Measurements from ENCODE around the gene MRPL19. TPM values are rescaled to one million over a fixed set of nuclear protein-coding genes. Genes with fewer than 3 reads are reported as not detected.
"Not testable (repeated sequence)": the region's sequence is repeated elsewhere in the genome, so short reads cannot be mapped to it uniquely, and the experiment has no call there.

Gene MRPL19
- total and polyA plus RNA-seq, 4 donors = 15.7 to 40.6 (median 26.3) TPM

DNA sequence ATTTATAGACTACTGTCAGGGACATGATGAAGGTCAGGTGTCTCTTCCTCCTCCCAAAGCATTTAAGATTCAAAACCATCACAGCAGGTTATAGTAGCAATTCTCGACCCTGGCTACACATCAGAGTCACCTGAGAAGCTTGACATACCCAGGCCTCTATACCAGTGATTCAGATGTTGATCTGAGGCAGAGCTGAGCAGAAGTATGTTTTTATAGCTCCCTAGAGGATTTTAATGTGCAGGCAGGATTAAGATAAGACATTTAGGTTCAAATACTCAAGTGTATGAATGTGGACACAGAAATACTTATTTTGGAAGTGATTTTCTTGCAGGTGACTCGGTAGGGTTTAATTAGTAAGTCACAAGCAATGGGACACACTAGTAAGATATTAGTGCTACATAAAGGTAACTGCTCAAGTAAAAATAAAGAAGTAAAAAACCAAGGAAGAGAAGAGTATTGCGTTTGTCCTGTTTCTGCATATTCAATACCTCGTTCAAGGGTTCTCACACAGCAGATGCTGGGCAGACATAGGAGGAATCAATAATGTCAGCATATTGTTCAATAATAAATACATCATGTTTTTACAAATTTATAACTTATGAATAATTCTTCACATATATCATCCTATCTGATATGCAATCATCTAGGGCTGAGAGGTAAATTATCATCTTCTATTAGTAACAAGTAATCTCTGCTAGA, 57.2 kb downstream of the MRPL19 start:
- no peak overlapping the region for H3K27ac ChIP-seq (ENCODE audit: low read depth in 1 of 2, low read length in 2 of 2)
- DNase-seq (no peak), ATAC-seq (ENCODE audit: low FRiP score) (no peak)
- no peaks in the 10 kb centered on the region for H3K9me3 ChIP-seq (ENCODE audit: control insufficient read depth, low read length)
- H3K36me3 ChIP-seq (ENCODE audit: control insufficient read depth in 1 of 2, insufficient read depth in 2 of 2, low read length in 1 of 2) = peaks cover 2 to 4% of the 10 kb centered on the region in 2 donors
- intact Hi-C loops (cut with DNase I) = no loop called here
- no peaks in the 10 kb centered on the region for H3K27me3 ChIP-seq (ENCODE audit: control insufficient read depth in 1 of 2, insufficient read depth in 2 of 2, low read length in 1 of 2)
- 80 to 83% methylated on average over 4 of the region's 4 CpGs for WGBS, 2 donors
- no peak overlapping the region for H3K4me3 ChIP-seq (ENCODE audit: low read length in 2 of 2)
- no peaks in the 10 kb centered on the region for H3K4me1 ChIP-seq (ENCODE audit: control insufficient read depth in 1 of 2, insufficient read depth in 2 of 2, low read length in 2 of 2)

DNA sequence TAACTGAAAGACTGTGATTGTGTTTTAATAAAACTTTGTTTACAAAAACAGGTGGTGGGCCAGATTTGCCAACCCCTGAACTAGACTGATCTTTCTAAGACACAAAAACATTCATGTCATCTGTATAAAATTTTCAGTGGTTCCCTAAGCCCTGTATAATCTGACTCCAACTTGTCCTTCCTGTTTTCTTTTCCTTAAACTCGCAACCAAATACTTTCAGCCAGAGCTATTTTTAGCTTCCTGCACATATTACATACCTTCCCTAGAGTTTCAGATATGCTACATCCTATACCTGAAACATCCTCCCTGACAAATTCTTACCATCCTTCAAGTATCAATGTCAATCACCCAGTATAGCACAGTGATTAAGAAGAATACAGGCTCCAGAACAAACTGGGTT, 59.3 kb downstream of the MRPL19 start:
- DNase-seq (no peak), ATAC-seq (ENCODE audit: low FRiP score) (no peak)
- intact Hi-C loops (cut with DNase I) = no loop called here
- Histone ChIP-seq H3K4me1 (ENCODE audit: control insufficient read depth in 1 of 2, insufficient read depth in 2 of 2, low read length in 2 of 2) (peaks cover 0 to 2% of the 10 kb centered on the region in 2 donors), H3K9me3 (ENCODE audit: control insufficient read depth, low read length) (no peaks in the 10 kb centered on the region), H3K27me3 (ENCODE audit: control insufficient read depth in 1 of 2, insufficient read depth in 2 of 2, low read length in 1 of 2) (no peaks in the 10 kb centered on the region), H3K4me3 (ENCODE audit: low read length in 2 of 2) (no peak overlapping the region), H3K27ac (ENCODE audit: low read depth in 1 of 2, low read length in 2 of 2) (no peak overlapping the region), H3K36me3 (ENCODE audit: control insufficient read depth in 1 of 2, insufficient read depth in 2 of 2, low read length in 1 of 2) (peaks cover 0 to 4% of the 10 kb centered on the region in 2 donors)
- 15 to 20% methylated on average over 1 of the region's 1 CpG for WGBS, 2 donors

DNA sequence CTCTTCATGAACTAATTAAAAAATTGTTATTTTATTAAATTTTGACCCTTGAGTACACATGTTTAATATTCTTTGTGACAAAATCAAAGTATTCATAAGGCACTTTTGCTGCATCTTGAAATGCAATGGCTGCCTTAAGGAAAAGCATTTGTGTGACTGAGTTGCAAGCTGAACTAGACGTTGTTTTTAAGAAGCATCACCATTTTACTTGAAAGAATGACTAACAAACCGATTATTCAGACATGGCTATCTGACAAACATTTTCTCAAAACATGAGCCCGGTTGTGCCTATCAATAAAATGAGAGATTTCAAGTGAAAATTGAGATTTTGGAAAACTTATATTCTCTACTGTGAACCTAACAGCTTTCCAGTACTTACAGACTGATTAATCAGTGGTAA, 61.3 kb downstream of the MRPL19 start:
- Histone ChIP-seq H3K27me3 (ENCODE audit: control insufficient read depth in 1 of 2, insufficient read depth in 2 of 2, low read length in 1 of 2) (no peaks in the 10 kb centered on the region), H3K4me3 (ENCODE audit: low read length in 2 of 2) (no peak overlapping the region), H3K27ac (ENCODE audit: low read depth in 1 of 2, low read length in 2 of 2) (no peak overlapping the region), H3K4me1 (ENCODE audit: control insufficient read depth in 1 of 2, insufficient read depth in 2 of 2, low read length in 2 of 2) (peaks cover 0 to 2% of the 10 kb centered on the region in 2 donors), H3K36me3 (ENCODE audit: control insufficient read depth in 1 of 2, insufficient read depth in 2 of 2, low read length in 1 of 2) (peaks cover 0 to 4% of the 10 kb centered on the region in 2 donors), H3K9me3 (ENCODE audit: control insufficient read depth, low read length) (no peaks in the 10 kb centered on the region)
- intact Hi-C loops (cut with DNase I) = no loop called here
- ATAC-seq (ENCODE audit: low FRiP score) (no peak), DNase-seq (no peak)
- WGBS, 2 donors = 75% methylated on average over 3 of the region's 3 CpGs

- Histone ChIP-seq H3K4me1 (ENCODE audit: control insufficient read depth in 1 of 2, insufficient read depth in 2 of 2, low read length in 2 of 2) (peaks cover 0 to 2% of the 10 kb centered on the region in 2 donors), H3K36me3 (ENCODE audit: control insufficient read depth in 1 of 2, insufficient read depth in 2 of 2, low read length in 1 of 2) (peaks cover 0 to 2% of the 10 kb centered on the region in 2 donors), H3K9me3 (ENCODE audit: control insufficient read depth, low read length) (no peaks in the 10 kb centered on the region), H3K4me3 (ENCODE audit: low read length in 2 of 2) (no peak overlapping the region), H3K27ac (ENCODE audit: low read depth in 1 of 2, low read length in 2 of 2) (no peak overlapping the region), H3K27me3 (ENCODE audit: control insufficient read depth in 1 of 2, insufficient read depth in 2 of 2, low read length in 1 of 2) (no peaks in the 10 kb centered on the region)
- 61 to 70% methylated on average over 3 of the region's 3 CpGs for WGBS, 2 donors
- intact Hi-C loops (cut with DNase I) = no loop called here
- ATAC-seq (ENCODE audit: low FRiP score) = no peak
- DNase-seq = no peak
Observed at GRCh38 chr2:75709297-75709696, 62.7 kb downstream of the MRPL19 start.

GRCh38 chr2:75710220-75710576, 63.6 kb downstream of the MRPL19 start:
- peaks cover 0 to 2% of the 10 kb centered on the region in 2 donors for H3K4me1 ChIP-seq (ENCODE audit: control insufficient read depth in 1 of 2, insufficient read depth in 2 of 2, low read length in 2 of 2)
- H3K9me3 ChIP-seq (ENCODE audit: control insufficient read depth, low read length) = no peaks in the 10 kb centered on the region
- ATAC-seq (ENCODE audit: low FRiP score) = peak; percentile 20
- 1 to 2% methylated on average over 12 of the region's 12 CpGs for WGBS, 2 donors
- peak overlapping the region; percentile 83 to 93 for H3K4me3 ChIP-seq (ENCODE audit: low read length in 2 of 2)
- H3K27ac ChIP-seq (ENCODE audit: low read depth in 1 of 2, low read length in 2 of 2) = peak overlapping the region in 1 of 2 donors; percentile 82
- H3K27me3 ChIP-seq (ENCODE audit: control insufficient read depth in 1 of 2, insufficient read depth in 2 of 2, low read length in 1 of 2) = no peaks in the 10 kb centered on the region
- intact Hi-C loops (cut with DNase I) = no loop called here
- no peak for DNase-seq
- peaks cover 0 to 2% of the 10 kb centered on the region in 2 donors for H3K36me3 ChIP-seq (ENCODE audit: control insufficient read depth in 1 of 2, insufficient read depth in 2 of 2, low read length in 1 of 2)

DNA sequence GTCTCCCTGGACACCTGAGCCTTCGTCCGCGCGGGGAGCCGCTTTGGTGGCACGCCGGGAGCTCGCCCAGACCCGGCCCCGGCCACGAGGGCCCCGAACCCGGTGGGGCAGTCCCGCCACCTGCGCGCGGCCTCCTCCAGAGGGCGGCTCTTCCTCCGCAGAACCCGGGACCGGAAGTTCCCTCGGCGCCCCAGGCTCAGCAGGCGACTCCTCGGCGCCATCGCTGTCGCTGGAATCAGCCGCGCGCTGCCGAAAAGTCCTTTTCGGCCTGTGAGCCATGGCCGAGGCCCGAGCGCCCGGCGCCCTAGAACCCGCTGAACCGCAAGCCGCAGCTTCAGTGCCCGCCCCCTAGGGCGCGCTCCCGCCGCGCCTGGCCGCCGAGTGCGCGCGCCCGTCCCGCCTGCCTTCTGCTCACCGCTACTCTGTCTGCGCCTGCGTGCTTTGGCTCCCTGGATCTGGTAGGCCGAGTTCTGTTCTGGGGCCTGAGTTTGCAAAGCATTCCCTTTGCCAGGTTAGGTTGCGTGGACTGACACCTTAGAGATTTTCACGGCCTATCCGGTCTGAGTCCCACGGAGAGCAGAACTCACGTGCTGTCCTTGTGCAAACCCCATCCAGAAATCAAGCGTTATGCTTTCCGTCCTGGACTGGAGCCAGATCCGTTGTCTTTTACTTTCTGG, 64.1 kb downstream of the MRPL19 start, which contains the start of gene GCFC2:
Gene GCFC2 (minus strand): TSS at position 339 of the 677 bp plus-strand sequence. CDS start 60 bp downstream, at position 279.
- Histone ChIP-seq H3K4me3 (ENCODE audit: low read length in 2 of 2) (peak within 1 kb of the TSS; percentile 83 to 93), H3K36me3 (ENCODE audit: control insufficient read depth in 1 of 2, insufficient read depth in 2 of 2, low read length in 1 of 2) (peaks cover 0 to 2% of the 10 kb centered on the region in 2 donors), H3K27me3 (ENCODE audit: control insufficient read depth in 1 of 2, insufficient read depth in 2 of 2, low read length in 1 of 2) (no peaks in the 10 kb centered on the region), H3K4me1 (ENCODE audit: control insufficient read depth in 1 of 2, insufficient read depth in 2 of 2, low read length in 2 of 2) (peaks cover 0 to 2% of the 10 kb centered on the region in 2 donors), H3K9me3 (ENCODE audit: control insufficient read depth, low read length) (no peaks in the 10 kb centered on the region), H3K27ac (ENCODE audit: low read depth in 1 of 2, low read length in 2 of 2) (peak within 1 kb of the TSS in 1 of 2 donors; percentile 82)
- DNase-seq (peak; percentile 93 to 96), ATAC-seq (ENCODE audit: low FRiP score) (peak; percentile 97)
- WGBS, 2 donors = 1% methylated on average over 57 to 66 of the region's 66 CpGs
- intact Hi-C loops (cut with DNase I) = no loop called here

- H3K27me3 ChIP-seq (ENCODE audit: control insufficient read depth in 1 of 2, insufficient read depth in 2 of 2, low read length in 1 of 2); H3K36me3 ChIP-seq (ENCODE audit: control insufficient read depth in 1 of 2, insufficient read depth in 2 of 2, low read length in 1 of 2); H3K4me1 ChIP-seq (ENCODE audit: control insufficient read depth in 1 of 2, insufficient read depth in 2 of 2, low read length in 2 of 2); DNase-seq; H3K4me3 ChIP-seq (ENCODE audit: low read length in 2 of 2); ATAC-seq (ENCODE audit: low FRiP score); H3K27ac ChIP-seq (ENCODE audit: low read depth in 1 of 2, low read length in 2 of 2); H3K9me3 ChIP-seq (ENCODE audit: control insufficient read depth, low read length); intact Hi-C loops (cut with DNase I): not testable (repeated sequence)
- WGBS, 2 donors = 95 to 98% methylated on average over 31 of the region's 31 CpGs
Observed at GRCh38 chr2:75711590-75711989, 65.0 kb downstream of the MRPL19 start.

- Histone ChIP-seq H3K36me3 (ENCODE audit: control insufficient read depth in 1 of 2, insufficient read depth in 2 of 2, low read length in 1 of 2) (no peaks in the 10 kb centered on the region), H3K4me3 (ENCODE audit: low read length in 2 of 2) (no peak overlapping the region), H3K9me3 (ENCODE audit: control insufficient read depth, low read length) (no peaks in the 10 kb centered on the region), H3K4me1 (ENCODE audit: control insufficient read depth in 1 of 2, insufficient read depth in 2 of 2, low read length in 2 of 2) (no peaks in the 10 kb centered on the region), H3K27me3 (ENCODE audit: control insufficient read depth in 1 of 2, insufficient read depth in 2 of 2, low read length in 1 of 2) (no peaks in the 10 kb centered on the region), H3K27ac (ENCODE audit: low read depth in 1 of 2, low read length in 2 of 2) (no peak overlapping the region)
- DNase-seq (no peak), ATAC-seq (ENCODE audit: low FRiP score) (no peak)
- intact Hi-C loops (cut with DNase I) = no loop called here
- WGBS, 2 donors = 47 to 48% methylated on average over 3 of the region's 3 CpGs
Observed at GRCh38 chr2:75716406-75716805, 69.8 kb downstream of the MRPL19 start.

GRCh38 chr2:75719616-75720015, 73.0 kb downstream of the MRPL19 start:
- no peaks in the 10 kb centered on the region for H3K9me3 ChIP-seq (ENCODE audit: control insufficient read depth, low read length)
- no peaks in the 10 kb centered on the region for H3K36me3 ChIP-seq (ENCODE audit: control insufficient read depth in 1 of 2, insufficient read depth in 2 of 2, low read length in 1 of 2)
- ATAC-seq (ENCODE audit: low FRiP score) = no peak
- 89 to 98% methylated on average over 1 of the region's 1 CpG for WGBS, 2 donors
- H3K27ac ChIP-seq (ENCODE audit: low read depth in 1 of 2, low read length in 2 of 2) = no peak overlapping the region
- no peaks in the 10 kb centered on the region for H3K4me1 ChIP-seq (ENCODE audit: control insufficient read depth in 1 of 2, insufficient read depth in 2 of 2, low read length in 2 of 2)
- no peak for DNase-seq
- intact Hi-C loops (cut with DNase I) = no loop called here
- no peak overlapping the region for H3K4me3 ChIP-seq (ENCODE audit: low read length in 2 of 2)
- H3K27me3 ChIP-seq (ENCODE audit: control insufficient read depth in 1 of 2, insufficient read depth in 2 of 2, low read length in 1 of 2) = no peaks in the 10 kb centered on the region
